B cell (primary cell): ENCODE results near the gene GPRASP3.

Source experiments
- CTCF ChIP-seq: fragments of 200-600 bp; IDR thresholded peaks from one replicate; pipeline ENCODE4 v1.8.0; 2022; ENCODE audit warnings: antibody characterized with exemption, mild to moderate bottlenecking
- EZH2 ChIP-seq: IDR thresholded peaks from 2 replicates; pipeline ENCODE4 v1.6.1; 2012; ENCODE audit warnings: borderline replicate concordance, low read depth, mild to moderate bottlenecking, moderate library complexity, low read length; ENCODE audit not compliant: insufficient read depth, poor library complexity, severe bottlenecking

GRCh38 chrX:102712216-102712966 is 8.2 kb upstream of the GPRASP3 start, which contains the start of gene GPRASP2:
- TF ChIP-seq CTCF (no peak), EZH2 (no peak)
